ENCODE measurements around the gene RAPGEF6. TPM values are rescaled to one million over a fixed set of nuclear protein-coding genes. Genes with fewer than 3 reads are reported as not detected.

The RAPGEF6 gene
- total RNA-seq, 1 experiment from 2014 or later, result 25.0 TPM

DNA sequence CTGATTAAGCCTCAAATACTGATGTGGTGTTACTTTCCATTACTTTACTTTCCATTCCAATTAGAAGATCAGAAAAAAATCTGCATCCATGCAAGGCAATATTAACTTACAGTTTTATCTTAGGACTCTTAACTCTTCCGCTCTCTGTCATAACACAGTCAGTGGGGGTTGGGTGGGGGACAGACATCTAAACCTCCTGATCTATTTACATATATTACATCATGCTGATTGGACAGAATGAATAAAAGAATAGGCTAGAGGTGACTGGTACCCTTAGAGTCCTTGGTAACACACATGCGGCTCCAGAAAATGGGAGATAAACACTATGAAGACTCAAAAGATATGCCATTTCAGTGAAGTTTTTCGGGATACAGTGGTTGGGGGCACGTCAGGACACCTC is 27.6 kb downstream of the RAPGEF6 start:
- no peaks in the 10 kb centered on the region for H3K27me3 ChIP-seq (ENCODE audit: control insufficient read depth, insufficient read depth, low read length)
- ChIA-PET CTCF (no interaction called here), POLR2A (no interaction called here)
- ATAC-seq, result no peak
- intact Hi-C loops (cut with micrococcal nuclease; ENCODE audit: unreplicated experiment), result no loop called here
- no peaks in the 10 kb centered on the region for H3K9me3 ChIP-seq (ENCODE audit: control insufficient read depth, insufficient read depth, low read depth, low read length)
- H3K36me3 ChIP-seq (ENCODE audit: control insufficient read depth, insufficient read depth, low read length), result peaks cover 3% of the 10 kb centered on the region; the same call in 1 of the 2 replicates
- BruUV-seq (replicated peaks), result no TSS peak
- H3K4me1 ChIP-seq (ENCODE audit: control insufficient read depth, insufficient read depth, low read length), result peaks cover 25% of the 10 kb centered on the region
- DNase-seq (ENCODE audit: low read depth, low spot score), result no peak
- H3K27ac ChIP-seq (ENCODE audit: low read length), result no peak overlapping the region
- in situ Hi-C loops (cut with HindIII; ENCODE audit: low pct_unique_long_range_greater_than_20kb, low sequenced_read_pairs), result no loop called here
- TF ChIP-seq TCF7L2 (IDR thresholded peaks at IDR 0.05; ENCODE audit: low read depth, low read length) (no peak), SIN3A (IDR thresholded peaks at IDR 0.05; ENCODE audit: borderline replicate concordance, insufficient read depth, low read depth, low read length) (no peak), POLR2AphosphoS5 (IDR thresholded peaks at IDR 0.05; ENCODE audit: low read depth, low read length) (no peak)
- TF ChIP-seq, protein P1, sequence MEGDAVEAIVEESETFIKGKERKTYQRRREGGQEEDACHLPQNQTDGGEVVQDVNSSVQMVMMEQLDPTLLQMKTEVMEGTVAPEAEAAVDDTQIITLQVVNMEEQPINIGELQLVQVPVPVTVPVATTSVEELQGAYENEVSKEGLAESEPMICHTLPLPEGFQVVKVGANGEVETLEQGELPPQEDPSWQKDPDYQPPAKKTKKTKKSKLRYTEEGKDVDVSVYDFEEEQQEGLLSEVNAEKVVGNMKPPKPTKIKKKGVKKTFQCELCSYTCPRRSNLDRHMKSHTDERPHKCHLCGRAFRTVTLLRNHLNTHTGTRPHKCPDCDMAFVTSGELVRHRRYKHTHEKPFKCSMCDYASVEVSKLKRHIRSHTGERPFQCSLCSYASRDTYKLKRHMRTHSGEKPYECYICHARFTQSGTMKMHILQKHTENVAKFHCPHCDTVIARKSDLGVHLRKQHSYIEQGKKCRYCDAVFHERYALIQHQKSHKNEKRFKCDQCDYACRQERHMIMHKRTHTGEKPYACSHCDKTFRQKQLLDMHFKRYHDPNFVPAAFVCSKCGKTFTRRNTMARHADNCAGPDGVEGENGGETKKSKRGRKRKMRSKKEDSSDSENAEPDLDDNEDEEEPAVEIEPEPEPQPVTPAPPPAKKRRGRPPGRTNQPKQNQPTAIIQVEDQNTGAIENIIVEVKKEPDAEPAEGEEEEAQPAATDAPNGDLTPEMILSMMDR (IDR thresholded peaks at IDR 0.05), result no peak
- TF ChIP-seq, protein P2, sequence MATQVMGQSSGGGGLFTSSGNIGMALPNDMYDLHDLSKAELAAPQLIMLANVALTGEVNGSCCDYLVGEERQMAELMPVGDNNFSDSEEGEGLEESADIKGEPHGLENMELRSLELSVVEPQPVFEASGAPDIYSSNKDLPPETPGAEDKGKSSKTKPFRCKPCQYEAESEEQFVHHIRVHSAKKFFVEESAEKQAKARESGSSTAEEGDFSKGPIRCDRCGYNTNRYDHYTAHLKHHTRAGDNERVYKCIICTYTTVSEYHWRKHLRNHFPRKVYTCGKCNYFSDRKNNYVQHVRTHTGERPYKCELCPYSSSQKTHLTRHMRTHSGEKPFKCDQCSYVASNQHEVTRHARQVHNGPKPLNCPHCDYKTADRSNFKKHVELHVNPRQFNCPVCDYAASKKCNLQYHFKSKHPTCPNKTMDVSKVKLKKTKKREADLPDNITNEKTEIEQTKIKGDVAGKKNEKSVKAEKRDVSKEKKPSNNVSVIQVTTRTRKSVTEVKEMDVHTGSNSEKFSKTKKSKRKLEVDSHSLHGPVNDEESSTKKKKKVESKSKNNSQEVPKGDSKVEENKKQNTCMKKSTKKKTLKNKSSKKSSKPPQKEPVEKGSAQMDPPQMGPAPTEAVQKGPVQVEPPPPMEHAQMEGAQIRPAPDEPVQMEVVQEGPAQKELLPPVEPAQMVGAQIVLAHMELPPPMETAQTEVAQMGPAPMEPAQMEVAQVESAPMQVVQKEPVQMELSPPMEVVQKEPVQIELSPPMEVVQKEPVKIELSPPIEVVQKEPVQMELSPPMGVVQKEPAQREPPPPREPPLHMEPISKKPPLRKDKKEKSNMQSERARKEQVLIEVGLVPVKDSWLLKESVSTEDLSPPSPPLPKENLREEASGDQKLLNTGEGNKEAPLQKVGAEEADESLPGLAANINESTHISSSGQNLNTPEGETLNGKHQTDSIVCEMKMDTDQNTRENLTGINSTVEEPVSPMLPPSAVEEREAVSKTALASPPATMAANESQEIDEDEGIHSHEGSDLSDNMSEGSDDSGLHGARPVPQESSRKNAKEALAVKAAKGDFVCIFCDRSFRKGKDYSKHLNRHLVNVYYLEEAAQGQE (IDR thresholded peaks at IDR 0.05; ENCODE audit: insufficient read depth in 1 of 2, low read depth in 2 of 2, low read length in 1 of 2), result no peak
- H3K4me3 ChIP-seq (ENCODE audit: low read depth in 2 of 2, low read length in 2 of 2), result no peak overlapping the region

DNA sequence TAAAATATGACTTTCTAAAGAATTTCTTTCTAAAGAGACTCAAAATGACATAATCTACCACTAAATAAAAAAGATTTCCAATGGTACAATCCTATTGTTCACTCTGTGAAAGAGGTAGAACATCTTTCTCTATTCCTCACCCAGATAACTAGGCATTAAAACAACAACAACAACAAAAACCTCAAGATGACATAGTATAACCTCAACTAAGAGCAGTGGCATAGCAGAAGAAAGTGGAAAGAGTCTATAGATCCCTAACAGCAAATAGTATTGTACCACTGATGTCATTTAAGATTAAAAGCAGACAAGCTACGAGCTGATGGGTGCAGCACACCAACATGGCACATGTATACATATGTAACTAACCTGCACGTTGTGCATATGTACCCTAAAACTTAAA is 29.9 kb downstream of the RAPGEF6 start:
- Histone ChIP-seq H3K27ac (ENCODE audit: low read length) (no peak overlapping the region), H3K27me3 (ENCODE audit: control insufficient read depth, insufficient read depth, low read length) (no peaks in the 10 kb centered on the region), H3K36me3 (ENCODE audit: control insufficient read depth, insufficient read depth, low read length) (peaks cover 3% of the 10 kb centered on the region; the same call in 1 of the 2 replicates), H3K4me1 (ENCODE audit: control insufficient read depth, insufficient read depth, low read length) (peaks cover 13% of the 10 kb centered on the region), H3K9me3 (ENCODE audit: control insufficient read depth, insufficient read depth, low read depth, low read length) (no peaks in the 10 kb centered on the region), H3K4me3 (ENCODE audit: low read depth in 2 of 2, low read length in 2 of 2) (no peak overlapping the region)
- no TSS peak for BruUV-seq (replicated peaks)
- ATAC-seq (no peak), DNase-seq (ENCODE audit: low read depth, low spot score) (no peak)
- POLR2A ChIA-PET, result no interaction called here
- TF ChIP-seq, protein P1 (IDR thresholded peaks at IDR 0.05), result no peak
- TF ChIP-seq SIN3A (IDR thresholded peaks at IDR 0.05; ENCODE audit: borderline replicate concordance, insufficient read depth, low read depth, low read length), result no peak
- TF ChIP-seq TCF7L2 (IDR thresholded peaks at IDR 0.05; ENCODE audit: low read depth, low read length), result no peak
- no peak for TF ChIP-seq POLR2AphosphoS5 (IDR thresholded peaks at IDR 0.05; ENCODE audit: low read depth, low read length)
- TF ChIP-seq, protein P2 (IDR thresholded peaks at IDR 0.05; ENCODE audit: insufficient read depth in 1 of 2, low read depth in 2 of 2, low read length in 1 of 2), result no peak
- intact Hi-C loops (cut with micrococcal nuclease; ENCODE audit: unreplicated experiment), result no loop called here
- CTCF ChIA-PET, result no interaction called here
- in situ Hi-C loops (cut with HindIII; ENCODE audit: low pct_unique_long_range_greater_than_20kb, low sequenced_read_pairs), result no loop called here
